B cell (primary cell): Measurements from ENCODE around the gene MNT. TPM values are rescaled to one million over a fixed set of nuclear protein-coding genes. Genes with fewer than 3 reads are reported as not detected.

Experiments used
- ATAC-seq: fragments of 200-7000 bp; cut with Tn5 transposase; one replicate; pipeline ENCODE4 v1.10.0; 2021; ENCODE audit warnings: low read depth, mild to moderate bottlenecking, moderate number of reproducible peaks, moderate library complexity
- CTCF ChIA-PET: fragments of 350-600 bp; sonication (Branson Sonifier 250); formaldehyde crosslinking; loops from one replicate; lab custom pipeline; 2021; ENCODE audit warnings: antibody characterized with exemption, inconsistent platforms; lab: Charles Lee
- POLR2A ChIA-PET: fragments of 350-600 bp; sonication (Branson Sonifier 250); formaldehyde crosslinking; loops from one replicate; lab custom pipeline; 2021; ENCODE audit warnings: antibody characterized with exemption; lab: Charles Lee
- DNase-seq: peaks from one replicate; pipeline ENCODE4 v3.0.0; 2013
- H2AFZ ChIP-seq: 2 replicates; pipeline ENCODE4 v1.6.1; 2012; ENCODE audit warnings: mild to moderate bottlenecking, low read depth, low read length; ENCODE audit not compliant: insufficient read depth, poor library complexity, severe bottlenecking
- H3K27ac ChIP-seq, 2 donors: 1 replicate in 1 of 2; 2 replicates in 1 of 2; pipeline ENCODE4 v1.5.1; 2012 to 2013; ENCODE audit warnings: low read length in 2 of 2, mild to moderate bottlenecking in 2 of 2, moderate library complexity in 1 of 2
- H3K27me3 ChIP-seq, 4 experiments: fragments of 200-600 bp in 1 of 4; sonication (generic) in 1 of 4; replicated peaks in 1 of 4; 1 replicate in 2 of 4; 2 replicates in 2 of 4; pipeline versions ENCODE4 v1.6.1 to v1.7.0; 2013 to 2016; ENCODE audit warnings: low read length in 3 of 4, mild to moderate bottlenecking in 2 of 4, mixed read lengths in 1 of 4, moderate library complexity in 1 of 4; ENCODE audit not compliant: insufficient read depth in 4 of 4, control insufficient read depth in 3 of 4; ENCODE audit errors: control extremely low read depth in 1 of 4
- H3K36me3 ChIP-seq, 2 experiments: replicated peaks in 1 of 2; 1 replicate in 1 of 2; 2 replicates in 1 of 2; pipeline versions ENCODE4 v1.6.1 to v1.7.1; 2013; ENCODE audit warnings: low read length in 1 of 2; ENCODE audit not compliant: insufficient read depth in 2 of 2, control insufficient read depth in 1 of 2; ENCODE audit errors: control extremely low read depth in 1 of 2, extremely low read depth in 1 of 2
- H3K4me1 ChIP-seq, 2 donors: fragments of 200-600 bp in 1 of 2; sonication (generic) in 1 of 2; 1 replicate in 1 of 2; 2 replicates in 1 of 2; pipeline versions ENCODE4 v1.5.1 to v1.6.1; 2013 to 2017; ENCODE audit warnings: low read length in 2 of 2; ENCODE audit not compliant: control insufficient read depth in 2 of 2, insufficient read depth in 2 of 2
- H3K4me2 ChIP-seq: replicated peaks from 2 replicates; pipeline ENCODE3; 2012; ENCODE audit warnings: mild to moderate bottlenecking, low read depth, low read length; ENCODE audit not compliant: poor library complexity, severe bottlenecking
- H3K4me3 ChIP-seq, 5 experiments: fragments of 200-600 bp in 1 of 5; sonication (generic) in 1 of 5; 1 replicate in 3 of 5; 2 replicates in 2 of 5; pipeline versions ENCODE4 v1.5.1 to v1.7.0; 2011 to 2016; ENCODE audit warnings: low read length in 4 of 5, mild to moderate bottlenecking in 4 of 5, low read depth in 2 of 5, control low read depth in 1 of 5, moderate library complexity in 1 of 5; ENCODE audit not compliant: insufficient read depth in 1 of 5; ENCODE audit errors: control extremely low read depth in 1 of 5, extremely low read depth in 1 of 5
- H3K79me2 ChIP-seq: fragments of 200-600 bp; sonication (generic); one replicate; pipeline ENCODE4 v1.6.0; 2016; ENCODE audit warnings: low read length; ENCODE audit not compliant: control insufficient read depth, insufficient read depth
- H3K9ac ChIP-seq: fragments of 200-600 bp; sonication (generic); 2 replicates; pipeline ENCODE4 v1.6.1; 2017; ENCODE audit warnings: mild to moderate bottlenecking, low read length, moderate library complexity
- H3K9me3 ChIP-seq, 3 donors: one replicate each; pipeline versions ENCODE4 v1.6.1 to v1.7.1; 2013; ENCODE audit warnings: low read length in 2 of 3; ENCODE audit not compliant: control insufficient read depth in 2 of 3, insufficient read depth in 1 of 3; ENCODE audit errors: control extremely low read depth in 1 of 3
- H4K20me1 ChIP-seq: 2 replicates; pipeline ENCODE4 v1.6.0; 2012; ENCODE audit warnings: mild to moderate bottlenecking, low read length; ENCODE audit not compliant: insufficient read depth, control insufficient read depth, poor library complexity, severe bottlenecking
- H3K27ac Mint-ChIP-seq: one replicate; pipeline ENCODE4 v1.8.0; 2021; ENCODE audit warnings: mixed read lengths
- H3K27me3 Mint-ChIP-seq: one replicate; pipeline ENCODE4 v1.8.0; 2021; ENCODE audit warnings: mixed read lengths
- H3K4me1 Mint-ChIP-seq: one replicate; pipeline ENCODE4 v1.8.0; 2021; ENCODE audit warnings: mixed read lengths
- H3K4me3 Mint-ChIP-seq: one replicate; pipeline ENCODE4 v1.8.0; 2021; ENCODE audit warnings: mixed read lengths
- H3K9me3 Mint-ChIP-seq: one replicate; pipeline ENCODE4 v1.8.0; 2022; ENCODE audit warnings: mixed read lengths; ENCODE audit not compliant: insufficient read depth
- CTCF ChIP-seq: fragments of 200-600 bp; IDR thresholded peaks from one replicate; pipeline ENCODE4 v1.8.0; 2022; ENCODE audit warnings: antibody characterized with exemption, mild to moderate bottlenecking
- EZH2 ChIP-seq: IDR thresholded peaks from 2 replicates; pipeline ENCODE4 v1.6.1; 2012; ENCODE audit warnings: borderline replicate concordance, low read depth, mild to moderate bottlenecking, moderate library complexity, low read length; ENCODE audit not compliant: insufficient read depth, poor library complexity, severe bottlenecking
- WGBS: methylation state at CpG from one replicate; pipeline ENCODE4 v1.1.5; 2013; ENCODE audit warnings: missing lambda C conversion rate; ENCODE audit not compliant: insufficient coverage; 5-methylcytosine and 5-hydroxymethylcytosine counted together
- intact Hi-C: fragments of 100-400 bp; cut with micrococcal nuclease; formaldehyde crosslinking; loops from one replicate; pipeline ENCODE4 v1.10.0; 2022
- polyA plus RNA-seq: library from polyadenylated mRNA; depleted of rRNA; stranded (reverse); fragments of >200 nt; gene quantifications from 2 replicates; pipeline ENCODE4 v1.2.3, GENCODE V29; 2012
- total RNA-seq, 2 donors: library from RNA; stranded (reverse); fragments of 120-200 nt in 1 of 2; gene quantifications; 1 replicate in 1 of 2; 2 replicates in 1 of 2; pipeline versions ENCODE4 v1.2.3 to v1.2.4, GENCODE V29; 2013 to 2022

MNT gene
- total and polyA plus RNA-seq, 2 donors (not counting 1 experiment from before 2014, with no cell fraction given), result 20.0 to 68.5 TPM

- intact Hi-C loops, result no loop called here
- H3K4me3 ChIP-seq, result no peak overlapping the region
- H3K27me3 Mint-ChIP-seq, result no peaks in the 10 kb centered on the region
- ChIA-PET POLR2A (no interaction called here), CTCF (interaction anchor here (1.3 kb wide), 1 partner anchor 58 kb away, joined by 3 read pairs; no protein-coding TSS in a partner anchor)
- H3K4me3 Mint-ChIP-seq, result no peak overlapping the region
- no peak overlapping the region for H2AFZ ChIP-seq
- H3K4me1 Mint-ChIP-seq, result no peaks in the 10 kb centered on the region
- H3K36me3 ChIP-seq, result peaks cover 4 to 56% of the 10 kb centered on the region in 2 experiments
- H4K20me1 ChIP-seq, result peaks cover 4% of the 10 kb centered on the region
- H3K9me3 ChIP-seq, result no peaks in the 10 kb centered on the region
- H3K79me2 ChIP-seq, result no peaks in the 10 kb centered on the region
- no peaks in the 10 kb centered on the region for H3K27me3 ChIP-seq
- no peak overlapping the region for H3K27ac Mint-ChIP-seq
- no peaks in the 10 kb centered on the region for H3K4me1 ChIP-seq
- TF ChIP-seq EZH2 (no peak), CTCF (no peak)
- DNase-seq (no peak), ATAC-seq (no peak)
- no peaks in the 10 kb centered on the region for H3K9me3 Mint-ChIP-seq
- H3K27ac ChIP-seq, result no peak overlapping the region
- 100% methylated on average over 4 of the region's 6 CpGs for WGBS
- H3K9ac ChIP-seq, result no peak overlapping the region
- H3K4me2 ChIP-seq, result no peak overlapping the region
These were observed 38.0 kb upstream of the MNT start for GRCh38 chr17:2438823-2439222.

- Histone ChIP-seq H3K9me3 (no peaks in the 10 kb centered on the region), H3K4me1 (no peaks in the 10 kb centered on the region), H3K36me3 (peaks cover 7 to 68% of the 10 kb centered on the region in 2 experiments), H3K27me3 (no peaks in the 10 kb centered on the region), H3K27ac (no peak overlapping the region), H3K4me2 (no peak overlapping the region), H2AFZ (no peak overlapping the region), H3K4me3 (no peak overlapping the region), H3K79me2 (no peaks in the 10 kb centered on the region), H3K9ac (no peak overlapping the region), H4K20me1 (peaks cover 6% of the 10 kb centered on the region)
- Mint-ChIP-seq H3K9me3 (no peaks in the 10 kb centered on the region), H3K27me3 (no peaks in the 10 kb centered on the region), H3K4me1 (no peaks in the 10 kb centered on the region), H3K27ac (no peak overlapping the region), H3K4me3 (no peak overlapping the region)
- ATAC-seq (no peak), DNase-seq (no peak)
- WGBS, result 93% methylated on average over 4 of the region's 5 CpGs
- POLR2A ChIA-PET, result interaction anchor here (0.5 to 0.7 kb wide), 3 partner anchors 18 to 730 kb away, joined by 3 read pairs; no protein-coding TSS in a partner anchor
- CTCF ChIA-PET, result interaction anchor here (0.6 kb wide), 1 partner anchor 1180 kb away, joined by 3 read pairs; no protein-coding TSS in a partner anchor
- intact Hi-C loops, result no loop called here
- TF ChIP-seq CTCF (no peak), EZH2 (no peak)
These were observed 35.6 kb upstream of the MNT start for GRCh38 chr17:2436316-2436905.
